ENCODE results near the gene VTN. TPM values are rescaled to one million over a fixed set of nuclear protein-coding genes. Genes with fewer than 3 reads are reported as not detected.

Gene VTN, protein sequence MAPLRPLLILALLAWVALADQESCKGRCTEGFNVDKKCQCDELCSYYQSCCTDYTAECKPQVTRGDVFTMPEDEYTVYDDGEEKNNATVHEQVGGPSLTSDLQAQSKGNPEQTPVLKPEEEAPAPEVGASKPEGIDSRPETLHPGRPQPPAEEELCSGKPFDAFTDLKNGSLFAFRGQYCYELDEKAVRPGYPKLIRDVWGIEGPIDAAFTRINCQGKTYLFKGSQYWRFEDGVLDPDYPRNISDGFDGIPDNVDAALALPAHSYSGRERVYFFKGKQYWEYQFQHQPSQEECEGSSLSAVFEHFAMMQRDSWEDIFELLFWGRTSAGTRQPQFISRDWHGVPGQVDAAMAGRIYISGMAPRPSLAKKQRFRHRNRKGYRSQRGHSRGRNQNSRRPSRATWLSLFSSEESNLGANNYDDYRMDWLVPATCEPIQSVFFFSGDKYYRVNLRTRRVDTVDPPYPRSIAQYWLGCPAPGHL
- 0.14 and 0.34 TPM in 2 replicates for total RNA-seq

DNA sequence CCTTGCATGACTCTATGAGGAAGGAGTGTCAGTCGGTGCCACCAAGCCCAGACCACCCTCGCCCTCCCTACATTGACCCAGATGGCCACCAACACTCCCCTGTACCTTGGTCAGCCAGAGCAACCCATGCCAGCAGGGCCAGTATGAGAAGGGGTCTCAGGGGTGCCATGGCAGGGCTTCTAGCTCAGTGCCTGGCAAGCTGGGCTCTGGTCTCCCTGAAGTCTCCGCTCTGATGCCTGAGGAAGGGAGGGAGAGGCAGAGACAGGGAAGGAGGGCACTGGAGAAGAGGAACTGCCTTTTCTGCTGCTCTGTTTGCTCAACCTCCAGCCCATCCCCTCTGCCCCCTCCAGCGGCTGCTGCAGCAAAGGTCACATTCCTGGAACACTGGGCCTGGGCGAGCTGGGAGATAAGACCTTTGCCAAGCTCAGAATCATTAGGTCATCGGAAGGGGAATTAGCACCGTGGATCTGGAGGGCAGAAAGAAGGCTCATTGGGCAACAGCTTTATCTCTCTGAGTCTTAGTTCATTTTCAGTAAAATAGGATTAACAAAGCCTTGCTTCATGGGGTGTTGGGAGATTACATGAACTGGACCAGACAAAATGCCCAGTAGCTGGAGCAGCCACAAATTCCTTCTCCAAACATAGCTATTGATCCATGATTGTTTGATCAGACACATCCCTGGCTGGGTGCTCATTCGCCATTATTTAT is at the start of gene VTN:
Gene VTN, minus strand, starts transcription at position 273 of the 709 bp plus-strand sequence. Its CDS starts 104 bp downstream, at position 169.
- peak; percentile 36 for DNase-seq

DNA sequence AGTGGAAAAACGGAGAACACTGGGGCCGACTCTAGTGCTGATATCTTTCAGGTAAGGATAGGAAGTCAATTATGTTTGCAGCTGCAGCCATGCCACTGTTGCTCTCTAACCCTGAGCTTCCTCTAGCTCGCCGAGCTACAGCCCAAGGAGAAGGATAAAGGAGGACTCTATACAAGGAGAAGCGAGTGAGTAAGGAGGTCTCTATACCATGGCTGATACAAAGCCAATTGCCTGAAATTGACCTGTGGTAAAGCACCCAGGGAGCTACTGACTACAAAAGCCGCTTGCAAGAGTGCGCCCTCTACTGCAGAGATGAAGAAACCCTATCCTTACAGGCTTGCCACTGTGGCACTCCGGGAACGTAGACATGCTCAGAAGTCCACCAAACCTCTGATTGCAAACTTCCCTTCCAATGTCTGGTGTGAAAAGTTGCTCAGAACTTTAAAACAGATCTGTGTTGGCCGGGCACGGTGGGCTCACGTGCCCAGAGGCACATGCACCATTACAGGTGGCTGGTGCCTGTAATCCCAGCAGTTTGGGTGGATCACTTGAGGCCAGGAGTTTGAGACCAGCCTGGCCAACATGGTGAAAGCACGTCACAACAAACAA is 46.7 kb upstream of the VTN start:
- peak; percentile 81 for DNase-seq

DNA sequence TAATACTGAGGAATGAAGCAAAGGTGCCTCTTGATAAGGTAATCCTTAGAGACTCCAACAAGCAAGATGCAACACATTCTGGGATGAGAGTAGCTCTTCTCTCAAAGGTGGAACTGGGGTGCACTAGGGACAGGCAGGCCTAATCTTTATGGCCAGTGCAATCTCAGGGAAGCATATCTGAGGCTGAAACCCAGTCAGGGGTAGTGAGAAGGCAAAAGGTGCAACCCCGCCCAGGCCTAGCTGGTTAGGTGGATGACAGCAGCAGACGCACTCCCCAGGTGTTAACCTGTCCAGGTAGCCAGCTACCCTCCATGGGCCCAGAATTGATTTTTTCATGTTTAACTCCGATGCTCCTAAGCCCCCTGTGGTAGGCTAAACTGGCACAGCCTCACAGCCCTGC is 45.8 kb upstream of the VTN start:
- no peak for DNase-seq

DNA sequence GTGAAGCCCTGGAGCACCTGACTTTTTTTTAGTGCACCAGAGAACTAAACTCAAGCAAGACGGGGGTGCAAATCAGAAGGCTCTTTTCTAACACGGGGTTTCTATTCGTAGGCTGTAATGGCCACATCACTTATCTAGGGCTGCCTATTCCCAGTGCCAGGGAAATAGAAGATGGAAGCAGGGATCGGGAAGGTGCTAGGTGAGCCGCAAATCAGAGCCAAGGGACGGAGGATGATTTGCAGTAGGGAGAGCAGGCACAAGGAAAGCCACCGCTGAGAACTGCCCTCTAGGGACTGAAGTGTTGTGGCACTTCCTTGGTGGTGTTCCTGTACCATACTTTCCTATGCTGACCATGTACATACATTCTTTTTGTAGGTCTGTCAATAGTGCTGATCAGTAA is 43.7 kb upstream of the VTN start:
- DNase-seq = no peak

DNA sequence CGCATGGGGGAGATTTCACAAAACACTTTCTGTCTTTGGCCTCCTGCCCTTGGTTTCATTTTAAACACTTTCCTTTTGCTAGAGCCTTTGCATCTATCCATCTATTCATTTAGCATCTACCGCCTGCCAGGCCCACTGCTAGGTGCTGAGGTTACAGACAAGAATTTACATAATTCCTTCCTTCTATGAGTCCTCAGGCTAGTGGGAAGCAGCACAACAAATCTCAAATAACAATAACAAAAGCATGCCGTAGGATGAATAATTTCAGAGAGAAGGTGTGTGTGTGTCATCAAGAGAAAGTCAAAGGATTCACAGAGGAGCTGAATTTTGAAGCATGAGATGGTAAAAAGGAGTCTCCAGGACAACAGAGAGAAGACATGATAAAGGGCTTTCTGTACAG is 42.0 kb upstream of the VTN start:
- DNase-seq = no peak

DNA sequence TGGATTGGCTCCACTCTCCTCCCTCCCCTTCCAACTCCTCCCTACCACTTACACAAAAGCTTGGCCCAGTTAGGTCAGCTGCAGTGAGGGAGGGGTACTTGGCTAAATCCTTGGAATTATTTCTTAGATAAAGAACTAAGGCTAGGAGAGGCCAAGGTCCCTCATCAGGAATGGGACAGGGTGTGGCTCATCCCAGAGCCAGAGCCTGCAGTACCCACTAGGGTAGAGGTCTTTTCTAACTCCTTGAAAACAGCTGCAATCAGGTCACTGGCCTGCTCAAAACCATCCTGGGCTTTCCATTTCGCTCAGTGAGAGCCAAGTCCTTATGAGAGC is 37.8 kb upstream of the VTN start:
- DNase-seq = no peak

DNA sequence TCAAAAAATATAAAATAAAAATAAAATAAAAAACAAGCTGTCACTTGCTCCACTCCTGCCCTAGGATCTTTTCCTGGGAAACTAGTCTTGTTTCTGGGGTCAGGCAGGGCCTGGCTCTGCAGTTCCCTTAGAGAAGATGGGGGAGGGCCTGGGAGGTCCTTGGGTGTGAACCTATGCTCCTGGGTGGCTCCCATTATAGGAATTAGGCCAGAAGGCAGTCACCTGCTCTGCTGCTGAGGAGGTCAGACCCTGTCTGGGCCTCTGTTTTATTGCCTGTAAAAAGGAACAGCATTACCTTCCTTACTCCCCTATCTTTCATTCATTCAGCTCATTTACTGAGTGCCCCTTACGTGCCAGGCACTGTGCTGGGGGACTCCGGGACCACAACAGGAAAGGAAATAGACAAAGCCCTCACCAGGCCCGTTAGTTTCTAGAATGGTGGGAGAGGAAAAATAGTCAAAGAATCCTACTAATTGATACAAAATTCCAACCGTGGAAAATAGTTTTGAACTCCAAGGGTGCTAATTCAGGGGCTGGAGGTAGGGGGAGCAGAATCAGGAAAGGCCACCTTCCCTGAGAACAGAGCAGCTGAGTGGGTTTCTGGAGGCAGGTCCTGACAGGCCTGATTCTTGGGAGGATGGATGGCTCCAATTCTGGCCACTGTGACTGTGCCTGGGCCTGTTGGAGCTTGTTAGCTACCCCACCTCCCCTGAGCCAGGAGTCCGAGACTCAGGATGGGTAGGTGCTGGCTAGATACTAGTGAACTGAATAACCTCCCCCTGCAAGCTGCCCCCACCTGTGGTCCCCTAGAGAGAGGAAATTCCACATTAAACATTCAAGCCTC is 37.2 kb upstream of the VTN start:
- no peak for DNase-seq

DNA sequence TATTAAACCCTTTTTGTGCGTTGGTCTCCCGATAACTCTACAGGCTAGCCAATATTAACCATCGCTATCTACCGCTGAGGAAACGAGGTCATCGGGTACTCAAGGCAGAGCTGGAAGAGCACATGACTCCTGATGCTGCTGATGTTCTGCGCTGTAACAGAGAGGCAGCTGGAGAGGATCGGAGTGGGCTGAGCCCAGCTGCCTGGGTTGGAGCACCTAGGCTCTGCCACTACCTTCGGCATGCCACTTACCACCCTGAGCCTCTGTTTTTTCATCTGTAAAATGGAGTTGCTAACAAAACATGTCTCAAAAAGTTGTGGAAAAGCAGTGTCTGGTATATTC is 36.3 kb upstream of the VTN start:
- no peak for DNase-seq

DNA sequence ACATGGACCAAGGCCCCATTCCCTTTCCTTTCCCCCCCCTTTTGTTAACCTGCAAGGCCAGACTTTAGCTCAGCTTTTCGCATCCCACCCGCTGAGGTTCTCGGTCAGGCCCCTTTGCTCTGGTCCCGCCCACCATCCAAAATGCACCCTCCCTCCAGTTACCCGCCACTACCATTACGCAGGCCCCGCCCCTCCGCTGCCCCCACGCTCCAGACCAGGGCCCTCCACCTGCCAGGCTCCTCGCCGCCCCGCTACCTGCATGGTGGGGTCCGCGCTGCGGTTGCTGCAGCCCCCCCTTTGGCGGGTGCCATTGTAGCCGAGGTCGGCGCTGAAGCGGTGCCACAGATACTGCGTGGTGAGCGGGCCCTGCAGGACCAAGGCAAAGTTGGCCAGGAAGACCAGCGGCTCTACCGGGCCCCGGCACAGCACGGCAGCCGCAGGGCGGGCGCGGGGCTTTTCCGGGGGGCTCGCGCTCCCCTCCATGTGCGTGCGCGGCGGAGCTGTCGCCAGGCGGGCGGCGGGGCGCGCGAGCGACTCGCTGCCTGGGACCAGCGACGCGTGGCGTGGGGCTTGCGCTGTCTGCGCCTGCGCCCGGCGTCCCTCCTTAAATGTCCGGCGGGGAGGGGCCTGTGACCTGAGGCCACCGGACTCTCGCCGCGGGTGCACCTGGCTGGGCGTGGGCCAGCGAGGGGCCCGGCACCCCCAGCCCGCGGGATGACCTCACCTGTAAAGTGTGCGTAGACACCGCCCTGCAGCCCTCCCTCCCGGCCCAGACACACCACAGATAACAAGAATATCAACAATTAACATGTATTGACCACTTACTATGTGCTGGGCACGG is 35.7 kb upstream of the VTN start, which contains the start of gene SLC46A1:
Gene SLC46A1, minus strand, starts transcription at position 581 of the 841 bp plus-strand sequence. Its CDS starts 98 bp downstream, at position 483.
- DNase-seq = peak; percentile 35

DNA sequence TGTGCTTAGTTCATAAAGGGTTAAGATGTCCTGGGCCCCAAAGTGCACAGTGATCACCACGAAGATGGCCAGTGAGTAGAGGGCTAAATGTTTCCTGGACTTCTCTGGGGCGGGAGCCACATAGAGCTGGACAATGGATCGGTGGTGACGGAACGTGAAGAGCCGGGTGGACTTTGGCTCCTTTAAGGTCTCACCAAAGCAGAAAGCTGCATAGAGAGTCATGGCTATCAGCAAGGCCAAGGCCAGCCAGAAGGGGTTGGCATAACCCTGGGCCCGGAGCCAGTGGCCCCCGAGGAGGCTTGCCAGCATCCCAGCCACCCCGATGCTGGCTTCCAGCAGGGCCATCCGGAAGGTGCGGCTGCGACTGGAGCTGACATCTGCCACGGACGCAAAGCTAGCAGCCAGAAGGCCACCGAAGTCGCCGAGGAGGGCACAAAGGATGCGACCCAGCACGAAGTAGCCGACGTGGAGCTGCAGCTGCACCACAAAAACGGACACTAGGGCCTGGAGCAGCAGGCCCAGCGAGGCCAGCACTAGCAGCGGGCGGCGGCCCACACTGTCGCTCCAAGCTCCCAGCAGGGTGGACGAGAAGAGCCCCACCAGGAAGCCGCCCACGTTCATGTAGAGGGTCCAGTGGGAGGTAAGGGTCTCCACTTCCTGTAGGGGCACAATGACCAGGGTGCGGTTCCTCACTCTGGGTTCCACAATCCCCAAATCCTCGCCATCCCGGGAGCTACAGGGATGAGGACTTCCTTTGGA is 34.9 kb upstream of the VTN start:
- no peak for DNase-seq

DNA sequence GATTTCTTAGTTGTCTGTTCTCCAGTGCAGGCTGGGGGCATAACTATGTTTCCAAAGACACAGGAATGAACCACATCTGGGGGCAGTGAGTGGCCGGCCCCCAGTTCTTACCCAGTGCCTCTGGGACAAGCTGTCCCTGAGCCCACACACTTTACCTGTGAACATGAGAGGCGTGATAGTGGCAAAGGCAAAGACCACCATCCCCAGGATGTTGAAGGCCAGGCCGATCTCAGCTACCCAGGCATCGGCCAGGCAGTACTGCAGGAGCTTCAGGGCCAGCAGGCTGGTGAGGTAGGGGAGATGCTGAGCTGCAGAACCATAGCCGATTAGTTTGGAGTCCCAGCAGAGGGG is 34.3 kb upstream of the VTN start:
- DNase-seq = no peak

DNA sequence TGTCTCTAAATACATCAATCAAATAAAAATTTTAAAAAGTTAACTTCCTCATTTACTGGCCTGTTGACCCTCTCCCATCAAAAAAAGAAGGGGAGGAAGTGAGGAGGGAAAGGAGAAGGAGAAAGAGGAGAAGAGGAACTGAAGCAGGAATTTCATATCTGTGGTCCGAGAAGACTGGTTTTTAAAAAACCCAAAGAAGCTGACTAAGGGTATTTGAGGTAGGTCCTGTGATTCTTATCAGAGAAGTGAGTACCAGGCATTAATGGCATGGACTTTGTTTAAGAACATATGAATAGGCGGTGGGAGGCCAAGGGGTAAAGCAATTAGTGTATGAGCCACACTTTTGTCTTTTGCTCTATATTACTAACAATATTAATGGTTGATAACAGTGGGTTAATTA is 33.9 kb upstream of the VTN start:
- no peak for DNase-seq

DNA sequence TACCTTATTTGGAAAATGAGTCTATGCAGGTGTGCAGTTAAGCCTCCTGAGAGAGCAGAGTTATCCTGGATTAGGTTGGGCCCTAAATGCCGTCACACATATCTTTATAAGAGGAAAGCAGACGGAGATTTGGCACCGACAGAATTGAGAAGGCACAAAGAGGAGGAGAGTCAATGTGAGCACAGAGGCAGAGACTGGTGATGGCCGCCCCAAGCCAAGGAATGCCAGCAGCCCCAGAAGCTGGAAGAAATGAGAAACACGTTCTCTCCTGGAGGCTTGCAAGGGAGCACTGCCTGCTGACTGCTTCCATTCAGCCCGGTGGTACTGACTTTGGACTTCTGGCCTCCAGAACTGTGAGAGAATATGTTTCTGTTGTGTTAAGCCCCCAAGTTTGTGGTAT is 32.7 kb upstream of the VTN start:
- no peak for DNase-seq

DNA sequence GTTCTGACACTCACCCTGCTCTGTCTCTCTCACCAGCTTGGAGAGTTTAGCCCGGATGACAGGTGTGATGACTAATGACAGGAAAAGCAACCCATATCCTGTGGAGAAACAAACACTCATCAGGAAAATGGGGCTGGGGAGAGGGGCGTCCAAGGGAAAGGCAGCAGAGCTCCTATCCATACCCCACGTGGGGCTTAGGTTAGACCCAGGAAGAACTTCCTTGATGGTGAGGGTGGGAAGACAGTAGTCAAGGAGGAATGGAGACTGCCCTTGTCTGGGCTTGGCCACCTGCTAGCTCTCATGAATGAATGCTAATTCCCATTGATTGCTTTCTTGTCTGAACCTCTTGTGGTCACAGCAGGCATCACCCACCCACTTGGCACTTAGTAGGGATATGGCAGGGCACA is 32.1 kb upstream of the VTN start:
- peak; percentile 28 for DNase-seq

DNA sequence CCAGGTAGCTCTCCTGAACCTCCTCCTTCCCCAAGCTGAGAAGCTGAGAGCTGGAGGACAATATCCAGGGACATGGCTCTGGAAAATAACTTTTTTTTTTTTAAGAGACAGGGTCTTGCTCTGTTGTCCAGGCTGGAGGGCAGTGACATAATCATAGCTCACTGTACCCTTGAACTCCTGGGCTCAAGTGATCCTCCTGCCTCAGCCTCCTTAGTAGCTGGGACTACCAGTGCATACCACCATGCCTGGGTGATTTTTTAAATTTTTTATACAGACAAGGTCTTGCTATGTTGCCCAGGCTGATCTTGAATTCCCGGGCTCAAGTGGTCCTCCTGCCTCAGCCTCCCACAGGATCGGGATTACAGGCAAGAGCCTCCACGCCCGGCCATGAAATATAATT is 29.7 kb upstream of the VTN start:
- no peak for DNase-seq

DNA sequence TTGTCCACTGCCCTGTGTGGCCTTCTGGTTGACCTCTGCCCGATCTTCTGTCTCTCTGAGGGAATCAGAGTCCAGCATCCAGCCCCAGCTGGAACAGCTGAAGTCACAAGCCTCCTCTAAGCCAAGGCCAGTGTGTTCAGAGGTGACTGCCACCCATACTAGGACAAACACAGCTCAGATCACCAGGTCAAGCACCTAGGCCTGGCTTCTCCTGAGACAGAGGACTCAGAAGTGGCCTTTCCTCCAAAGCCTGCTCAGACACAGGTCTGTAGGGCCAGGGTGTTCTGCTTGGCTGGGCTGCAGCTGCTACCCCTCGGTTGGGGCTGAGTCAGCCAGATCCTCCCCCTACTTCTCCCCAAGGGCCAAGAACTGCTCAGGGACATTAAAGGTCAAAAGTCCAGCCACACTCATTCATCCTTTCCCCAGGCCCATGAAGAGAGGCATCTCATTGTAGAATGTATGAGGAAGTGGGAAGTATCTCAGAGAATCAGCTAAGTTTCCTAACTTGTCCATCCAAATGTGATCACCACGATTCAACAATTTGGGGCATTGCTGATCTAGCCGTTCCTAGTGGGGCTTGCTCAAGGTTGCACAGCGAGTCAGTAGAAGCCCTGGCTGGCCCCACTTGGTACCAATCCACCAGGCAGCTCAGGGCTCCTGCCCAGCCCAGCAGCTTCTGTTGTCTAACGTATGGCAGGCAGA is 28.3 kb upstream of the VTN start:
- no peak for DNase-seq

DNA sequence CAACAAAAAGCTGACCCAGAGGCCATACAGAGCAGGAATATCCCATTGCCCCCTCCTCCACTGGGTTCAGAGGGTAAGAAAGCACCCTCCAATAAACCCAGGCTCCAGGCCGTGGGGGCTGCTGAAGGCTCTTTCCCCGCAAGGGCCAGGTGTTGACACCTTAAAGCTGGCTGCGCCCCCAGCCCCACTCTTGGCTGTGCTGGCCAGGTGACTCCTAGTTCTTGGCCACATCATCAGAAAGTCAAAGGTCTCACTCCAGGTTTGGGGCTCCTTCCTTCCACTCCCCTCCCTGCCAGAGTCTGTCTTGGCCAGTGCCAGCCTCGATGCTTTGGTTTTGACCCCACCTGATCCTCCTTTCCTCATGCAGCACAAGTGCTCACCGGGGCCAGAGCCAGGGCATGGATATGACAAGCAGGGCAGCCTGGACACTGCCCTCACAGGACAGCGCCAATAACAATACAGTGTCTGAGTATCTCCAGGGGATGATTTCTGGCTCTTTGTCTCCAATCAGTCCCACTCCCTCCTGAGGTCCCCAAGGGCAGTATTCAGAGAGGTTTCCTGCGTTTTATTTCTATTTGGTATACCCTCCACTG is 27.7 kb upstream of the VTN start:
- peak; percentile 20 for DNase-seq

DNA sequence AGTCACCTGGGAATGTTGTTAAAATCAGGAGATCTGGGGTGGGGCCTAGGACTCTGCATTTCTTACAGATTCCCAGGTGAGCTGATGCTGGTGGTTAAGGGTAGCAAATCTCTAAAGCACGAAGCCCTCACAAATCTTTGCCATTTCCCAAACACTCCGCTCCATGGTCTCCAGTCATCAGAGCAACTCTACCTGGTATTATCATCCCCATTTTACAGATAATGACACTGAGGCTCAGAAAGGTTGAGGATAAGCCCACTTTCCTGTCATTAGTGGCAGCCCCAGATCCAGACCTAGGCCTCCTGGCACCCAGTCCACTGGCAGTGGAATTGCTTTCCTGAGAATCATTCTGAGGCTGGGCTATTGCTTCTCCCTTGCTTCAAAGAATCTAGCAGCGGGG is 27.2 kb upstream of the VTN start:
- DNase-seq = no peak

DNA sequence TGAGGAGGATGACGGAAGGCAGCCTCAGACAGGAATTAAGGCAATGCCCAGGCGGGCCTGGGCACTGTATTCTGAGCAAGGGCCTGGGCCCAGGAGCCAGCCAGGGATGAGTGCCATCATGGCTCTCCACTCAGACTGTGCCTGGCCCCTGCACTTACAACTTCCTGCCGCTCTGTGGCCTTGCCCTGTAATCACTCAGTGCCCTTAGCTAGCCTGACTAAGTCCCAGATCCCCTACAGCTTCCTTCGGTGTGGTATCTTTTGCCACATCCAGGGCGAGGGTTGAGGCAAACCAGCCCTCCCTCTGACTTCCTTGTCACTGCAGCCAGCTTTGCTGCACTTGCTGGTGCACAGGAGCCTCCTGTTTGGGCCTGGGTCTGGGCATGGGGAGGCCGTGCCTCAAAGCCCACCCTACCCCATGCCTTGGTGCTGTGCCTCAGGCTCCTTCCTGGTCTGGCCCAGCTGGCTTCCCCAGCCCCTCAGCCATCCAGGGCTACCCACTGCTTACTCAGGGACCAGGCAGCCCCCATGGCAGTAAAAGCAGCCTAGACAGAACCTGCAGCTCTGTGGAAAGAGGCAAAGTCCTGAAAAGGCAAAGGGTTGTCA is 26.6 kb upstream of the VTN start:
- peak; percentile 33 for DNase-seq

DNA sequence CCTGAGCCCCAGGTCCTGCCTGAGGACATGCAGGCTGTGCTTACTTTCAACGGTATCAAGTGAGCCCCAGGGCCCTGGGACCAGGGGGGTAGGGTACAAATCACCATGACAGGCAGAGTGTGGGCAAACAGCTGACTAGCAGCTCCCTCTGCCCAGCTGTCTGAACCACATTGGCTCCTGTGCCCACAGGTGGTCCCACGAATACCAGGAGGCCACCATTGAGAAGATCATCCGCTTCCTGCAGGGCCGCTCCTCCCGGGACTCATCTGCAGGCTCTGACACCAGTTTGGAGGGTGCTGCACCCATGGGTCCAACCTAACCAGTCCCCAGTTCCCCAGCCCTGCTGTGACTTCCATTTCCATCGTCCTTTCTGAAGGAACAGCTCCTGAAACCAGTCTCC is 25.9 kb upstream of the VTN start:
- no peak for DNase-seq

Data from dermis blood vessel endothelial cell (primary cell).